NCI-H1694 (cell line): Measurements from ENCODE around the gene LHX6.

Experiments used
- DNase-seq: peaks from one replicate; lab custom pipeline; 2025; lab: John Stamatoyannopoulos, UW

Gene LHX6

DNA sequence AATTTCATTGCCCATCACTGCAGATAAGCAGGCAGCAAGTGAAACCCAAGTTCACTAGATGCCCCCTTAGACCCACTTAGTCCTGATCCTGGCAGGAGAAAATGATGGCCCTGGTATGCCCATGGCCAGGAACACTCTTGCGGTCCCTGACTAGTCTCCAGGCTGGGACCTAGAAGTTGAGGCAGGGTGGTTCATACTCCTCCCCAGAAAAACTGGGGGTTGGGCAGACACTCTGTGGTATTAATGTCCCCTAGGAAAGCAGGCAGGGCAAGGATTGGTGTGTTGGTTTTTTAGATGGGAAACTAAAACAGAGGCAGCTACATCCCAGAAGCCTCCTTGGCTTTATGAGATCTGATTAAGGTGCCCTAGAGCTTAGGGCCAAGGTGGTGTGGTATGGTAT lies 13.1 kb downstream of the LHX6 start:
- no peak for DNase-seq

DNA sequence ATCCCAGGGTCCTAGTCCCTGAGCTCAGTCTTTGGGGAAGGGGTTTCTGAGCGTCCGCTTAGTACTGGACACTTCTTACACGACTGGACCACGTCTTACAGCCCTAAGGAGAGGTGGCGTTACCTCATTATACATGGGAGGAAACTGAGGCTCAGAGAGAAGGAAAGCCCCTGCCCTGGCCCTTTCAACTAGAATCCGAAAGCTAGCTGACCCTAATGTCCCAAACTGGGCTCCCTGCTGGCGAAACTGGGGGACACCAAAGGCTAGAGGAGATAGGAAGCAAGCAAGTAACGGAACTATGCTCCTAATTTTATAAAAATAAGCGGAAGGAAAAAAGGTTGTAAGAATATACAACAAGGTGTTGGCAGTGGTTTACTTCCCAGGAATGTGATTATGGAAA lies 14.2 kb downstream of the LHX6 start:
- no peak for DNase-seq

DNA sequence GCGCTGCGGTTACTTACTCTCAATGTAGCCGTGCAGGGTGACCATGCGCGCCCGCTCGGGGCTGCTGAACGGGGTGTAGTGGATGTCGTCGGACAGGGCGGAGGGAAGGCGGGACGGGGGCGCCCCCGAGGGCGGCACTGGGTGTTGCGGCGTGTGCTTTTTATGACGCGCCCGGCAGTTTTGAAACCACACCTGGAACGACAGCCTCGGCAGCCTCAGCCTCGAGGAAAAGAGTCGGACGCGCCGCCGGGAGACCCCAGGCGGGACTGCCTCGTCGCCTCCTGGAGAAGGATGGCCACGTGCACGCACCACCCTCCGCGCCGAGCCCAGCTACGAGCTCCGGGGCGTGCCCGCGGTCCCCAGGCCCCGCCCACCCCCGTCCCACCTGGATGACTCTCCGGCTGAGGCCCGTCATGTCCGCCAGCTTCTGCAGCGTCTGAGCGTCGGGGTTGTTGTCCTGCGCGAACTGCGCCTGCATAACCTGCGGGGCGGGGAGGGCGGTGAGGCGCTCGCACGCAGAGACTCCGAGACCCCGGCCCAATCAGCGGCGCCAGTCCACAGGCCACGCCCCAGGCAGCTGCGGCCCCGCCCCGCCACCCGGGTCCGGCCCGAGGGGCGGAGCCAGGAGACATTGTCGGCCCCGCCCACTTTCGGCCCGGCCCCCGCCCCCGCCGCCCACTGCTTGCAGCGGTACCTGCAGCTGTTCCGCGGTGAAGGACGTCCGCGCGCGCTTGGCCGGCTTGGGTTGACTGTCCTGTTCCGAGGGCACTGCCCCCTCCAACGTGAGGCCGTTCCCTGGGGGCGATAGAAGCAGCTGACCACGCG lies 15.0 kb downstream of the LHX6 start:
- DNase-seq: no peak

- DNase-seq: no peak
These were observed 15.6 kb downstream of the LHX6 start for GRCh38 chr9:122213102-122213588.

DNA sequence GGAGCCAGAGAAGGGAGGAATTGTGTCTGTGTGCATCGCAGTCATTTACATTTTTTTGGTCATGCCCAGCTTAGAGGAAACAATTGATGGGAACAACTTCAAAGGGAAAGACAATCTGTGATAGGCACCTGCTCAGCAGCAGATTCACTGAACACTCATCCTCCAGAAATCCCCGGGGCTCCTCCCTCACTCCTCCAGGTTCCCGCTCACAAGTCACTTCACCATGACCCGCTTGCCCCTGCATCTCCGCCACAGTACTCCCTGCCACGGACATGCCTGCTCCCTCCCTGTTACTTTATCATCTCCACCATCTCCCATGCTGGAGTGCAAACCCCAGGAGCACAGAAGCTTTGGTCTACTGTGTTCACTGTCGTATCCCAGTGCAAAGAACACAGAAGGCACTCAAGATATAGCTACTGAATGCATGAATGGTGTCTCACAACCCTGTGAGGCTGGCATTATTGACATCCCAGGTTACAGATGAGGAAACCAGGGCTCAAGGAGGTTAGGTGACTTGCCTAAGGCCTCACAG lies 16.2 kb downstream of the LHX6 start:
- DNase-seq: no peak

DNA sequence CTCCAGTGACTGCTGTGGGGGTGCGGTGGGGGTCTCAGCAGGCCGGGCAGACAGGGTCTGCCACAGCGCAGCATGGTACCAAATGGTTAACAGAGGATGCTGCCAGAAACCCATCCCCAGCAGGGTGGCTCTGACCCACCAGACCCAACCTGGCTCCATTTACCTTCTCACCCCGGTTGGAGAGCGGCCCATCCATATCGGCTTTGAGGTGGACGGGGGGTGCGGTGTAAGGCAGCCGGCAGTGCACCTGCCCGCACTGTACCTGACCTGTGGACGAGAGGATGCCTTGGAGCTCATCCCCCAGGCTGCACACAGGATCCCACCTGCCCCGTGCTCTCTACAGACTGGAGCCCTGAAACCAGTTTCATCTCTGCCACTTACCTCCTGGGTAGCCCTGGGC lies 19.3 kb downstream of the LHX6 start:
- no peak for DNase-seq

DNA sequence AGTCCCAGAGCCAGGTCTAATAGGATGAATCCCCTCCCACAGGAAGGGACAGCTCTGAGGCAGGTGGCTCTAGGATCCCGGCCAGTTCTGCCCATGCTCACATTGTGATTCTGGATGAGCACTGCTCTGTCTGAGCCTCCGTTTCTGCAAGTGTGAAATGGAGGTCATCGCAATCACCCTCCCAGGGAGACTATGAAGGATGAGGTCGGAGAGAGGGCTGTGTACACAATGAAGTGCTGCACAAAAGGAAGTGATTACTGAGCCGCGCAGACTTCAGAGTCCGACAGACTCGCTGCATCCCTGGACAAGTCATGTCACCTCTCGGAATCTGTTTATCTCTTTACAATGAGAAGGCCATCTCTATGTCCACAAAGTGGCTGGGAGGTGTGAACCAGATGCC lies 21.7 kb downstream of the LHX6 start:
- DNase-seq: no peak

- no peak for DNase-seq
These were observed 22.4 kb downstream of the LHX6 start for GRCh38 chr9:122206118-122207046.

GRCh38 chr9:122205176-122205575 lies 23.6 kb downstream of the LHX6 start:
- no peak for DNase-seq

GRCh38 chr9:122204491-122204890 lies 24.3 kb downstream of the LHX6 start:
- no peak for DNase-seq

DNA sequence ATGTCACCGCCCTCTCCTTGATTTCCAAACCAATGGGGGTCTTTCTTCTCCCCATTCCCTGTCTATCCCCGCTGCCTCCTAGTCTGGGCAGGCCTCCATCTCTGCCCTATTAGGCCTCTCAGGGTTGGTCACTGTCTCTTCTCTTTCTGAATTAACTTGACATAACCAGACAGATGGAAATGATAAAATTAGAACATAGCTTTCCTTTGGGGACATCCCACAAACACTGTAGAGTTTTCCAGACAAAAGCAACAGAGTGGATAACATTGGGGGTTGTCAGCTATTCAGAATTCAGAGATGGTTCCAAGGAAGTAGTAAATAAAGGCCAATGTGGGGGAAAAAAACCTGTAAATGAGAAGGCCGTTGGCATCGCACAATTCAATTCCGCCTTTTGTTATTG lies 24.7 kb downstream of the LHX6 start:
- DNase-seq: no peak

DNA sequence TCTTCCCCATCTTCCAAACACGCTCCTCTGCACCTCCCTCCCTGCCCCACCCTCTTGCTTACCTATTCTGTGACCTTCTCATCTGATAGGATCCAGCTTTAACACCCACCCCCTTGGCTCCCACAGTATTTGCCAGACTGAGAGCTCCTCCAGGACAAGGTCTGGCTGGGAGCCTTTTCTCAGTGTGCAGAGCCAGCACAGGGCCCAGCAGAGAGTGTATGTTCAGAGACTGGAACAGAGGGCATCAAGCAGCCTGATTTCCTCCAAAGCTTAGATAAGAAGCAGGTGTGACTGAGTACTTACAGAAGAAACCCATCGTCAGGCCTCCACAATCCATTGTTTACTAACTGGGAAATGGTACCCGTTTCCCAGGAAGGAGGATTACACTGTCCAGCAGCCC lies 26.6 kb downstream of the LHX6 start:
- no peak for DNase-seq

- no peak for DNase-seq
These were observed 27.1 kb downstream of the LHX6 start for GRCh38 chr9:122201641-122202040.

GRCh38 chr9:122200960-122201595 lies 27.7 kb downstream of the LHX6 start:
- no peak for DNase-seq

GRCh38 chr9:122197882-122198281 lies 30.9 kb downstream of the LHX6 start:
- DNase-seq: no peak

DNA sequence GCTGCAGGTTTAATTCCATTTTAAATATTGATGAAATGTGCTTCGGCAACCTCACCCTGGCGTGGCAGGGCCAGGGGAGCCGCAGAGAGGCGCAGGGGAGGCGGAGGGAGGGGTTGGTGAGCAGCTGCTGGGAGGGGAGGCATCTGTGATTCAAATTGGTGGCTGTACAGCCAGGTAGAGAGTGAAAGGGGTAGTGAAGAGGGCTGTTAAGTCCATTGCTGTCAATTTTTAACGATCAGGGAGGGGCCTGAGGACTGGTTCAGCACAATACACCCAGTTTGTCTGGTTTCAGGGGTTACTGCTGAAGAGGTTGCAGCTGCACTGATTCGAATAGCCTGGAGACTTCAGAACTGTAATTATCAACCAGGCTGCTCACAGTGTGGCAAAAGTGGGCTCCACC lies 31.3 kb downstream of the LHX6 start:
- no peak for DNase-seq

DNA sequence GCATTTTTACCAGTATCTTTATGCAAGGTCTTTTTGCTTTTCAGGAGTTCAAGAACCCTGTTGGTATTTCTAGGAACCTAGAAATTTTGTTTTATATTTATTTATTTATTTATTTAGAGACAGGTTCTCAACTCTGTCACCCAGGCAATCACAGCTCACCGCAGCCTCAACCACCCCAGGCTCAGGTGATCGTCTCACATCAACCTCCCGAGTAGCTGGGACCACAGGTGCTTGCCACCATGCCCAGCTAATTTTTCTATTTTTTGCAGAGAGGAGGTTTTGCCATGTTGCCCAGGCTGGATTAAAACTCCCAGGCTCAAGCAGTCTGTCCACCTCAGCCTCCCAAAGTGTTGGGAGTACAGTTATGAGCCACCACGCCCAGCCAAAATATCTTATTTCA lies 32.9 kb downstream of the LHX6 start:
- no peak for DNase-seq

DNA sequence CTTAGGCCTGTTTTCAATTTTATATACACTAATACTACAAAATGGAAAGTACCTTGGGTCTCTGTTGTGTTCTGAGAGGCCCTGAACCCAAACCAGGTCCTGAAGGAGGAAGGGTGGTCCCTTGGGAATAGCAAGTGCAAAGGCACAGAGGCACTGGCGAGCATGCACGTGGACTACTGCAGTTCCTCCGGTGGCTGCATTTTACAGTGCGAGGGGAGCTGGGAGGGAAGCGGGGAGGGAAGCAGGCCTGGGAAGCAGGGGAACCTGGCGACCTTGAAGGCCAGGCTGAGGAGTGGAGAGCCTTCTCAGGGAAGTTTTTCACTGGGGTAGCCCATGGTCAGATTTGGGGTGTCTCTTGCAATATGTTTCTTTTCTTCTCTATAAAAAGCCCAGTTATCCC lies 35.1 kb downstream of the LHX6 start:
- DNase-seq: no peak

DNA sequence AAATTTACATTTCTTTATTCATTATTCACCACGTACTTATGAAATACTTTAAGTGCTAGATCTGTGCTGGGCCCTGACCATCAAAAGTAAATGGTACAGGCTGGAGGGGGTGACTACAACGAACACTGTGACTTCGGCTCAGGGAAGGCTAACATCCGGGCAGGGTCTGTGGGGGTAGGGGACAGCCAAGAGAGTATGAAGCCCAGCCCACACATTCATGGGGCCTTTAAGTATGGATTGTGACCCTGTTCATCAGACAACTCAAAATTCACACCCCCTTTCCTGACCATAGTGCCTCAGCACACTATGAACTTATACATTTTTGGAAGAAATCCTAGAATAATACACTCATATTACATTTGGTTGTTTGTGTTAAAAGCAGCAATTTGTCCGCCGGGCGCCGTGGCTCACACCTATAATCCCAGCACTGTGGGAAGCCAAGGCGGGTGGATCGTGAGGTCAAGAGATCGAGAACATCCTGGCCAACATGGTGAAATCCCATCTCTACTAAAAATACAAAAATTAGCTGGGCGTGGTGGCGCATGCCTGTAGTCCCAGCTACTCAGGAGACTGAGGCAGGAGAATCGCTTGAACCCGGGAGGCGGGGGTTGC lies 35.7 kb downstream of the LHX6 start:
- DNase-seq: no peak

GRCh38 chr9:122192261-122192875 lies 36.4 kb downstream of the LHX6 start:
- no peak for DNase-seq

- no peak for DNase-seq
These were observed 37.2 kb downstream of the LHX6 start for GRCh38 chr9:122191584-122191983.
